Measurements from ENCODE around the gene SYT14.

The SYT14 gene

GRCh38 chr1:210207597-210208450, 269.8 kb downstream of the SYT14 start:
- no peak for TF ChIP-seq CTCF (conservative IDR thresholded peaks at IDR 0.05)
- H3K27ac ChIP-seq, result no peak overlapping the region

- no peak overlapping the region for H3K27ac ChIP-seq
- no peak for TF ChIP-seq CTCF (conservative IDR thresholded peaks at IDR 0.05)
Observed at GRCh38 chr1:210213335-210213734, 275.3 kb downstream of the SYT14 start.

GRCh38 chr1:210214573-210215409, 276.8 kb downstream of the SYT14 start:
- H3K27ac ChIP-seq, result no peak overlapping the region
- TF ChIP-seq CTCF (conservative IDR thresholded peaks at IDR 0.05), result no peak

- TF ChIP-seq CTCF (conservative IDR thresholded peaks at IDR 0.05), result no peak
- H3K27ac ChIP-seq, result no peak overlapping the region
Observed at GRCh38 chr1:210217482-210217881, 279.5 kb downstream of the SYT14 start.

- H3K27ac ChIP-seq, result no peak overlapping the region
- TF ChIP-seq CTCF (conservative IDR thresholded peaks at IDR 0.05), result no peak
Observed at GRCh38 chr1:210218047-210218446, 280.0 kb downstream of the SYT14 start.
